Putamen (tissue), 1 donor: ENCODE data around the gene RNU7-1.
A peak's percentile ranks its signal among the peaks of the same experiment; 100 is the strongest.

Experiments
- DNase-seq: peaks from one replicate; pipeline ENCODE4 v3.0.0-alpha.2; 2016; ENCODE audit warnings: low spot score

Gene RNU7-1

GRCh38 chr12:6917491-6918231 lies 26.0 kb upstream of the RNU7-1 start:
- no peak for DNase-seq

- DNase-seq: no peak
These were observed 24.0 kb upstream of the RNU7-1 start for GRCh38 chr12:6919588-6919987.

GRCh38 chr12:6921539-6921938 lies 22.1 kb upstream of the RNU7-1 start:
- DNase-seq: no peak

GRCh38 chr12:6921996-6922946 lies 21.3 kb upstream of the RNU7-1 start:
- no peak for DNase-seq

- no peak for DNase-seq
These were observed 20.4 kb upstream of the RNU7-1 start for GRCh38 chr12:6923003-6923732.

GRCh38 chr12:6923851-6924250 lies 19.8 kb upstream of the RNU7-1 start:
- DNase-seq: no peak

- no peak for DNase-seq
These were observed 18.4 kb upstream of the RNU7-1 start for GRCh38 chr12:6925239-6925539.

GRCh38 chr12:6925540-6926279 lies 17.9 kb upstream of the RNU7-1 start:
- DNase-seq: peak; percentile 61

- DNase-seq: peak; percentile 85
These were observed 16.1 kb upstream of the RNU7-1 start, which contains the start of gene ATN1 for GRCh38 chr12:6927379-6928021. Gene ATN1, plus strand, starts transcription at chr12:6927959. Its CDS starts 6,043 bp downstream, at chr12:6934002.

GRCh38 chr12:6928022-6928702 lies 15.5 kb upstream of the RNU7-1 start:
- DNase-seq: no peak

GRCh38 chr12:6928703-6929407 lies 14.8 kb upstream of the RNU7-1 start:
- DNase-seq: no peak

- no peak for DNase-seq
These were observed 13.9 kb upstream of the RNU7-1 start for GRCh38 chr12:6929466-6930452.

- no peak for DNase-seq
These were observed 10.8 kb upstream of the RNU7-1 start for GRCh38 chr12:6932766-6933165.

- no peak for DNase-seq
These were observed 9.5 kb upstream of the RNU7-1 start for GRCh38 chr12:6934110-6934509.

GRCh38 chr12:6935371-6936193 lies 8.0 kb upstream of the RNU7-1 start:
- DNase-seq: no peak

GRCh38 chr12:6936194-6936635 lies 7.4 kb upstream of the RNU7-1 start:
- DNase-seq: no peak

- no peak for DNase-seq
These were observed 6.8 kb upstream of the RNU7-1 start for GRCh38 chr12:6936636-6937480.
